AG09309 (cell line): ENCODE data around the gene ZCCHC7.

Experiments used
- DNase-seq: peaks from one replicate; pipeline ENCODE4 v3.0.0-alpha.2; 2010; ENCODE audit warnings: low read depth
- H3K4me3 ChIP-seq: 2 replicates; pipeline ENCODE4 v1.5.1; 2011; ENCODE audit warnings: mild to moderate bottlenecking, low read depth, low read length, moderate library complexity; ENCODE audit not compliant: control insufficient read depth
- CTCF ChIP-seq: IDR thresholded peaks from 2 replicates; pipeline ENCODE4 v1.5.1; 2011; ENCODE audit warnings: mild to moderate bottlenecking, low read depth, low read length, inconsistent platforms; ENCODE audit not compliant: insufficient read depth, control insufficient read depth; ENCODE audit errors: missing control alignments

Gene ZCCHC7

GRCh38 chr9:37220971-37221370 is 100.6 kb downstream of the ZCCHC7 start:
- no peak overlapping the region for H3K4me3 ChIP-seq
- TF ChIP-seq CTCF, result no peak
- DNase-seq, result peak; percentile 10

GRCh38 chr9:37221489-37222106 is 101.2 kb downstream of the ZCCHC7 start:
- TF ChIP-seq CTCF, result no peak
- DNase-seq, result no peak
- no peak overlapping the region for H3K4me3 ChIP-seq

- no peak for TF ChIP-seq CTCF
- H3K4me3 ChIP-seq, result no peak overlapping the region
- DNase-seq, result no peak
Measured at GRCh38 chr9:37229455-37229854, 109.1 kb downstream of the ZCCHC7 start.

DNA sequence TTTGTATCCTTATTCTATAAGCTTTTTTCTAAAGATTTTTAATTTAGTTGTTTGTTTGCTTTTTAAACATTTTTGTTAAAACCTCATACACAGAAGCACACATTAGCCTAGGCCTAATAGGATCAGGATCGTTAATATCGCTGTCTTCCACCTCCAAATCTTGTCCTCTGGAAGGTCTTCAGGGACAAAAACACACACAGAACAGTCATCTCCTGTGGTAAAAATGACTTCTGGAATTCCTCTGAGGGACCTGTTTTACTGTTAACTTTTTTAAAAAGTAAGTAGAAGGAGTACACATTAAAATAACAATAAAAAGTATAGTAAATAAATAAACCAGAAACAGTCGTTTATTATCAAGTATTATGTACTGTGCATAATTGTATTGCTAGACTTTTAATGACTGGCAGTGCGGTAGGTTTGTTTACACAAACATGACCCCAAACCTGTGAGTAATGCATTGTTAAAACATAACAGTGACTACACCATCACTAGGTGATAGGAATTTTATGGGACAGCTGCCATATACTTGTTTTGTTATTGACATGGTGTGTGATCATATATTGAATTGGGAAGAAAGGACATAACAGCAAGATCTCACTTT is 109.6 kb downstream of the ZCCHC7 start:
- H3K4me3 ChIP-seq, result no peak overlapping the region
- TF ChIP-seq CTCF, result no peak
- DNase-seq, result no peak

- TF ChIP-seq CTCF, result no peak
- DNase-seq, result no peak
- no peak overlapping the region for H3K4me3 ChIP-seq
Measured at GRCh38 chr9:37236822-37237221, 116.4 kb downstream of the ZCCHC7 start.

- TF ChIP-seq CTCF, result no peak
- no peak for DNase-seq
- H3K4me3 ChIP-seq, result no peak overlapping the region
Measured at GRCh38 chr9:37238122-37238521, 117.7 kb downstream of the ZCCHC7 start.
